ENCODE results near the gene NCF4. TPM values are rescaled to one million over a fixed set of nuclear protein-coding genes. Genes with fewer than 3 reads are reported as not detected.

NCF4 gene
- total RNA-seq, 1 donor, result not detected

GRCh38 chr22:36838119-36839030 lies 22.4 kb upstream of the NCF4 start:
- no peak for TF ChIP-seq CTCF (IDR thresholded peaks at IDR 0.05; ENCODE audit: insufficient read depth, low read depth, low read length)
- DNase-seq (ENCODE audit: low read depth), result no peak
- no peak overlapping the region for H3K4me3 ChIP-seq (ENCODE audit: low read depth, low read length)

- H3K4me3 ChIP-seq (ENCODE audit: low read depth, low read length), result no peak overlapping the region
- no peak for TF ChIP-seq CTCF (IDR thresholded peaks at IDR 0.05; ENCODE audit: insufficient read depth, low read depth, low read length)
- no peak for DNase-seq (ENCODE audit: low read depth)
Observed at GRCh38 chr22:36839356-36840073, 21.3 kb upstream of the NCF4 start.

GRCh38 chr22:36840106-36840505 lies 20.7 kb upstream of the NCF4 start:
- H3K4me3 ChIP-seq (ENCODE audit: low read depth, low read length), result no peak overlapping the region
- no peak for TF ChIP-seq CTCF (IDR thresholded peaks at IDR 0.05; ENCODE audit: insufficient read depth, low read depth, low read length)
- no peak for DNase-seq (ENCODE audit: low read depth)

- TF ChIP-seq CTCF (IDR thresholded peaks at IDR 0.05; ENCODE audit: insufficient read depth, low read depth, low read length), result no peak
- no peak overlapping the region for H3K4me3 ChIP-seq (ENCODE audit: low read depth, low read length)
- DNase-seq (ENCODE audit: low read depth), result no peak
Observed at GRCh38 chr22:36846271-36846670, 14.5 kb upstream of the NCF4 start.

GRCh38 chr22:36846949-36847348 lies 13.9 kb upstream of the NCF4 start:
- no peak for DNase-seq (ENCODE audit: low read depth)
- H3K4me3 ChIP-seq (ENCODE audit: low read depth, low read length), result no peak overlapping the region
- TF ChIP-seq CTCF (IDR thresholded peaks at IDR 0.05; ENCODE audit: insufficient read depth, low read depth, low read length), result no peak

- TF ChIP-seq CTCF (IDR thresholded peaks at IDR 0.05; ENCODE audit: insufficient read depth, low read depth, low read length), result no peak
- H3K4me3 ChIP-seq (ENCODE audit: low read depth, low read length), result no peak overlapping the region
- DNase-seq (ENCODE audit: low read depth), result no peak
Observed at GRCh38 chr22:36850056-36850455, 10.8 kb upstream of the NCF4 start.
